HG02885 (cell line): ENCODE measurements around the gene TDRD3.

ENCODE experiments used
- ATAC-seq: cut with Tn5 transposase; IDR thresholded peaks from one replicate; pipeline ENCODE4 v1.9.1; 2021; ENCODE audit warnings: mild to moderate bottlenecking; ENCODE audit not compliant: unreplicated experiment, poor library complexity

Gene TDRD3

DNA sequence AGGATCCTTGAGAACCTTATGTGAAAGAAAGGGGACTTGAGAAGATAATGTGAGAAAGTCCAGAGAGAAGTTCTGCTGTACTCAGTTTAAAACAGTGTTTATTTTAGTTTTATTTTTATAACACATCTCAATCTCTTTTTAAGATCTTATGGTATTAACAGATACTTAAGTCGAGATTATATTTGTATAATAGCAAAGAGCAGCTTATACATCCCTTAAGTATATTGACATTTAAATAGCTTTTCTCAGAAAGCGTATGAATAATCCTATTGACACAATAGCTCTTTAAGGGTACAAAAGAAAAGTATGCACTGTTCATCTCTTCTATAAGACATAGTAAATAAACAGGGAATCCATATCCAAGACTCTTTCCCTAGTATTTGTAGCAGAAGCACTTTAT lies 42.2 kb downstream of the TDRD3 start:
- ATAC-seq: no peak

DNA sequence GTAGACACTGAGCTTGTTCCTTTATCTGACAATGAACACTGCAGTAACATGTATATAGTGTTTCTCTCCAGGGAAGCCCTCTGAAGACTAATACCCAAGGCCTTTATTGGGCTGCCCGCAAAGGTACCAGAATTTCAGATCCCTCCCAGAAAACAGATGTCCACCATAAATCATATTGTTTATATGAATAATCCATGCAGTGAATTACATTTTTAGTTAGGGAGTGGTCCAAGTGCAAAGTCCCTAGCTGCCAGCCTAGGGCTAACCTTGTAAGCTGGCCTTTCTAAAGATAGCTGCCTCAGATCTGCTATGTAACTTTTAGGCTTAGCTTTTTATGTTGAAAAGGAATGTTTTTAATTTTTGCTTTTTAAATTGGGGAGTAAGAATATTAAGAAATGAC lies 44.7 kb downstream of the TDRD3 start:
- ATAC-seq: no peak

DNA sequence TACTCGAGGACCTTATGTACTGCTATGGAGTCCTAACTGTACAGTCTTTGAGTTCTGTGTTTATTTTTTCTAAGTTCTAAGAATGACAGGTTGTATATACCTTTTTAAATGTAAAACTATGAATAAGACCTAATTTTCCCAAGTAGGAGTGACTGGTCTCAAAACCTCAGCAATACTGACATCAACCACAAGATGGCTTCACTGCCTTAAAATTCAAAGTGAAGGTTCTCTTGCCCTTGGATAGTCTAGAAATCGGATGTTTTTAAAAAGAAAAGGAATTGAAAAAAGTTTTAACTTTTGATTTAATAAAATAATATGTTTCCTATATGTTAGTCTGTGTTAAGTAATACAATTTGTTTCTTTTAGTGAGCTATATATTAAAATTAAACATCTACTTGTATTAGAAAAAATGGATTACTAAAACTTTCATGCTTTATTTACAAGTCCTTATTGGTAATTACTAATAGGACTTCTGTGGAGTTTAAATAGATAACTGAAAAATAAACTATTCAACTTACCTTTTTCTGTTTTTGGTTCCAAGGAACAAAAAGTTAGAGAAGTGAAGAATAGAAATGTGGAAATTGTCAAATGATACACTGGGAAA lies 52.0 kb downstream of the TDRD3 start:
- peak; percentile 89 for ATAC-seq

DNA sequence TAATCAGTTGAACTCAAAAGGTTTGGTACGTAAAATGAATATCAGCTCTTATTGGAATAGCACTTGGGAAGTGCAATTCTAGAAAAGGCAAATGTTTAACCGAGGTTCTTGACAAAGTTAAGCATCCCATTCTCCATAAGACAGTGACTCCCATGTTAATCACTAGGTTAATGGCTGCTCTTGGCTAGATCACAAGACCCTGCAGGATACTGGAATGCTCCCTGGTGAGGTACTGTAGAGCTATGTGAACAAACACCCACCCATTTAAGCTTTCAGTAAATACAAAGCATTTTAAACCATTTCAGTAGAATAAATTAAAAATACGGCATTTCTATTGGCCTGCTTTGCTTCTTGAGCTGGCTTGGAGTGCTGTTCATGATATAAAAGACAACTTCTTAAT lies 56.5 kb downstream of the TDRD3 start:
- ATAC-seq: no peak

DNA sequence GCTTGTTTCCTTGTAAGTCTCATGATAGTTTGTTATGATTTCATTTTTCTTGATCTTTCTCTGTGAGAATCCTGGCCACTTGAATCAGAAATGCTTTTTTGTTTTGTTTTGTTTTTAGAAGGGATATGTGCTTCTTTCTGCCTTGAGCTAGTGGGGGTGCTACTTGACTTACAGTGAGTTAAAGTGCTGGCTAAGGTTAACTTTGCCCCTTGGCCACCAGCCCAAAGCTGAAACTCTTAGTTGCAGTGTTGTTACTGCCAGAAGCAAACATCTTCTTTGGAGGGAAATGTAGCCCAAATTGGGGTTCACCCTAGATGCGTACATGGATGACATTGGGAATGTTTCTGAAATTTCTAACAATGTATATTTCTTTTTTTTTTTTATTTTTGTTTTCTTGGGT lies 57.4 kb downstream of the TDRD3 start:
- ATAC-seq: no peak

DNA sequence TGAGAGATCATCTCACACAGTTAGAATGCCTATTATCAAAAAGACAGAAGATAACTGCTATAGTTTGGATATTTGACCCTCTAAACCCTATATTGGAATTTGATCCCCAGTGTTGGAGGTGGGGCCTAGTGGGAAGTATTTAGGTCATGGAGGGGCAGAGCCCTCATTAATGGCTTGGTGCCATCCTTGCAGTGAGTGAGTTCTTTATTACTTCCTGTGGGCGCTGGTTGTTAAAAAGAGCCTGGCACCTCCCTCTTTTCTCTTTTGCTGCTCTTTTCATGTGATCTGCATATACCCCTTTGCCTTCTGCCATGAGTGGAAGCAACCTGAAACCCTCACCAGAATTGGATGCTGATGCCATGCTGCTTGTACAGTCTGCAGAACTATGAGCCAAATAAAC lies 66.8 kb downstream of the TDRD3 start:
- ATAC-seq: no peak

DNA sequence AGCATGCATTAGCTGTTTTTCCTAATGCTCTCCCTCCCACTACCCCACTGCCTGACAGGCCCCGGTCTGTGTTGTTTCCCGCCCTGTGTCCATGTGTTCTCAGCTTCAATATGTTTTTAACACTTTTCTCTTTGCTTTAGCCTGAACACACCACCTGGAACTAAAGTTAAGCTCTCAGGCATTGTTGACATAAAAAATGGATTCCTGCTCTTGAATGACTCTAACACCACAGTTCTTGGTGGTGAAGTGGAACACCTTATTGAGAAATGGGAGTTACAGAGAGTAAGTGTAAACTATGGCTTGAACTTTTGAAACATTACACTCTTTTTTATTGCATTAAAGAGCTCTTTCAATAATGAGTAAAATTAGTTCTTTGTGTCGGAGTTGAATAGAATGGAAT lies 70.1 kb downstream of the TDRD3 start:
- no peak for ATAC-seq

DNA sequence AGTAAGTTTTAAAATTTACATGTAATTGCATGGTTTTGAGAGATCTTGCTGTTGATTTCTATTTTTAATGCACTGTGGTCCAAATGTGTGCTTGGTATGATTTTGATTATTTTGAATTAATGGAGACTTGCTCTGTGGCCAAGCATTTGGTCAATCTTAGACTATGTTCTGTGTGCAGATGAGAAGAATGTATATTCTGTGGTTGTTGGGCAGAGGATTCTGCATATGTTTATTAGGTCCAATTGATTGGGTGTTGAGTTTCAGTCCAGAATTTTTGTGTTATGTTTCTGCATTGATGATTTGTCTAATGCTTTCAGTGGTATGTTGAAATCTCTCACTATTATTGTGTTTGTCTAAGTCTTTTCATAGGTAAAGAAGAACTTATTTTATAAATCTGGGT lies 82.3 kb downstream of the TDRD3 start:
- ATAC-seq: no peak

DNA sequence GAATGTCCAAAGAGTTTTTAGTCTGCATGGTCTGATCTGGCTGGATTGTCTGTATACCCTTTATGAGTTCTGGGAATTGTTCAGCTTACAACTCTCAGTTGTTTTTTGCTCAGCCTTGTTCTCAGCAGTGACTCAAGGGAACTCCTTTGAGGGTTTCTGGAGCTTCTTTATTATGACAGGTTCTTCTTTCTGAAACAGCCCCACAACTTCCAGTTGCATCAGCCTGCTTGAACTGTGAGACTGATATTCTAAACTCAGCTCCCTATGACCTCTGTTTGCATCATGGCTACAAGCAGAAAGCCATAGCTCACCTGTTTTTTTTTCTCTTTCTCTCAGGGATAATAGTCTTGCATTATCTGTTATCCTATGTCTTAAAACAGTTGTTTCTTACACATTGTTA lies 85.0 kb downstream of the TDRD3 start:
- ATAC-seq: no peak

DNA sequence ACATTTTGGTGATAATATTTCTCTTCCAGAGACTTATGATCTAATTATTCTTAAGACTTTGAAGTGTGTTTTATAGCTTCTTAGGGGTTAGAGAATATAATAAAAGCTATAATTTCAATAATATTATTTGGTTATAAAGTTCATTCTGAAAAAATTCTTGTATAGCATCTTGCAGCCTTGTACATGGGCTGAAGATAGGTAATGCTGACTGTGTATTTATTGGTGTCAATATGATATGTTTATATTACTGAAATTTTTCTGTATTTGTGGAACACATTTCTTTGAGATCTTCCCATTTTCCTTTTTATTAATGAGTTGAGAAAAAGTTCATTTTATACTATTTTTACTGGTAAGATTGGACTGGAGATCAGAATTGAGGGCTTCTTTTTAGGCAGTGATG lies 87.8 kb downstream of the TDRD3 start:
- no peak for ATAC-seq

DNA sequence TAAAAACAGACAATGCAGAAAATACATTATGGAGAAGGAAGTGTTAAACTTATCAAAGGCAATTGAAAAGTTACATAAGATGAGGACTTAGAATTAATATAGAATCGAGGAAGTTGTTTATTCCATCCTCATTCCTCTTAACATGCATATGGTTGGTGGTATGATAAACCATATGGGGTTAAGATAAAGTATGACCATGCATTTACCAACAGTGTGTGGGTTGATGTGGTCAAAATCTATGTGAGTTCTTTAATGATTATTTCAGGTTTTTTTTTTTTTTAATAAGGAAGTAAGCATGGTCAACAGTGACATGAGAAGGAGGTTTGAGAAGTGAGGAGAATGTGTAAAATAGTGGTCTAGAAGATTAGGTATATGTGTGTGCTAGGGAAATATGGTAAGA lies 94.5 kb downstream of the TDRD3 start:
- no peak for ATAC-seq

DNA sequence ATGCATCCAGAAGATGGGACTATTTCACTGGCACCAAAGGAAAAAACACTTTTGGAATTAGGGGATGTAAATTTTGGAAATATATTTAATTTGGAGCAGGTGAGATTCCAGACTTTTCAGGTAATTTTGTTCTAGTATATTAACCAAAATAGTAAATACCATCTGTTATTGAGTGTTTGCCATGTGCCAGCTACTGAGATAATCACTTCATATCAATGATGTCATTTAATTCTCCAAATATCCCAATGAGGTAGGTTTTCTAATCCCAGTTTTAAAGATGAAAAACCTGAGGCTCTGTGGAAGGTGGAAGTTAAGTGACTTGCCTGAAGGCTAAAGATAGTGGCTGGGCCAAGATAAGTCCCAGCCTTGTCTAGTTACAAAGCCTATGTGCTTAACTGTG lies 95.2 kb downstream of the TDRD3 start:
- no peak for ATAC-seq

DNA sequence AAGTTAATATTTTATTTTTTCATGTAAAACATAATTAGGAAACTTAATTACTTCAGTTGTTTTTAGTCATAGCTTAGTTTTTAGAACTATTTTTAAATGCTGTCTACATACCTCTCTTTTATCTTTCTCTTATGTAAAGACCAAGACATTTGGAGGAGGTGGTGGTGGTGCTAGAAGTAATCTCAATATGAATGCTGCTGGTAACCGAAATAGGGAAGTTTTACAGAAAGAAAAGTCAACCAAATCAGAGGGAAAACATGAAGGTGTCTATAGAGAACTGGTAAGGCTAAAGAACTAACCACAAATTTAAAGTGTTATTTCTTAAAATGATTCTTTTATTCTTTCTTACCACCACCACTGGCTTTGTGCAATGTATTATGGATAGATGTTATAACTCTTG lies 97.3 kb downstream of the TDRD3 start:
- peak; percentile 54 for ATAC-seq

DNA sequence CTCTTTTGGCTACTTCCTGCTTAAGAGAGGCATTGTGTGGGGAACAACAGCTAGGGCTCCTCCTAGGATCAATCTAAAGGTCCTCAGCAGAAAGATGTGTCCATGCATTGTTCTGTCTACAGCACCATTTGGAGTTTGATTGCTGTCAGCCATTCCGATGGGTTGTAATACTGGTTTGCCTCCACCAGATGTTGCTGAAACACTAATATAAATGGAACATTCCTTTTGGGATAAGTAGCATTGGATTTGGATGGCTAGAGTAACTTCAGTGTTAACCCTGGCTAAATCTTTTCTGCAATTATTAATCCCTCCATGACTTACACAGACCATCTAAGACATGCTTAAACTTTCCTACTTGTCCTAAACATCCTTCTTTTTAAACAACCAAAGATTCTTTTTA lies 104.2 kb downstream of the TDRD3 start:
- ATAC-seq: no peak

DNA sequence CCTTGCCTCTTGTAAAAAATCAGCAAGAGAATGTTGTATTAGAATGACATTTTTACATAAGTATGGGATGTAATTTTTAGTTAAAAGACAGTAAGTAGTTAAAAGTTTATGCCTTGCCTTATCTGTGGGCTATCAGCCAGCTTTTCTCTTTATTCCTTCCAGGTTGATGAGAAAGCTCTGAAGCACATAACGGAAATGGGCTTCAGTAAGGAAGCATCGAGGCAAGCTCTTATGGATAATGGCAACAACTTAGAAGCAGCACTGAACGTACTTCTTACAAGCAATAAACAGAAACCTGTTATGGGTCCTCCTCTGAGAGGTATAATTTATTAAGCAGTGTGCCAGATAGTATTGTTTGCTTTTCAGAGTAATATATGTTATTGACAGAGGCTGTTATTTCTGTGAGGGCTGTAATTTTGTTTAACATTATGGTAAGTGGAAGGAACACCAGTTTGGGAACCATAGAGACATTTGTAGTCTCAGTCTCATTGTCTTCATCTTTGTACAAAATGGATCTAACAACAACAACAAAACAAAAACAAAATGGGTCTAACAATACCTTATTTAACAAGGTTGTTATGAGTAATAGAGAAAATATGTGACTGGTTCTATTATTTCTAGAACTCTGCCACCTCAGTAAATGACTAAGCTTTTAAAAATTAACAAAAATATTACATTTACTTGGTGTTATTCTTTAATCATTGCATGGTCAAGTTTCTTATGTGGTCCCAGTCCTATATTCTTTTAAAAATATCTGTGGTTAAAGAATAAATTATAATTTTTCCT lies 112.8 kb downstream of the TDRD3 start:
- ATAC-seq: no peak

DNA sequence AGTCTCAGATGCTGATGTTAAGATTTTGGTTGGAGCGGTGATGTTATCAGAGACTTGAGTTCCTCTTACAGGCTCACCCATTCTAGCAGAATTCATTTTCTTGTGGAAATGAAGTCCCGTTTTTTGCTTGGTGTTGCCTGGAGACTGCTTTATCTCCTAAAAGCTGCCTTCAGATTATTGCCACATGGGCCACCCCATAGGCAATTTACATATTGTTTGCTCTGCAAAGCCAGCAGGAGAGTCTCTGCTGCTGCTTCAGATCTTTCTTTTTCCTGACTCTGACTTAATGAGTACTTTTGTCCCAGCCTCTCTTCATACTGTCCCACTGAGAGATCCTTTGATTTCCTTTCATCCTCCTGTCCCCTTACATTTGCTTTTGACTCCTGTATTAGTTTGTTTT lies 114.6 kb downstream of the TDRD3 start:
- ATAC-seq: no peak

DNA sequence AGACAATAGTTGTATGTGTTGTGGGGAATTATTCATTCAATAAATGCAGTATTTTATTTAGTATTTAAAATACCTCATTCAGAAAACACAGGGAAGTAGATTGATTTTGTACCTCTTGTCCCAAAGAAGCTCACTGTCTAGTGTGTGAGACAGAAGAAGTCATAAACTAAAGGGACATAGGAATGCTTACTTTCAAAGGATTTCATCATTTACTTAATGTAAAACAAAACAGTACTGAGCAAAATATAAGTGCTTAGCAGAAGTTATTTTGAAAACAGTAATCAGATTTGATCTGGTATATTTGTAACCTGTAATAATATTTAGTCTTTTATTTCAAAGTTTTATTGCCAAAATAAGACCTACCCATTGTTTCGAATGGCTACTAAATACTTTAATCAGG lies 117.9 kb downstream of the TDRD3 start:
- no peak for ATAC-seq

DNA sequence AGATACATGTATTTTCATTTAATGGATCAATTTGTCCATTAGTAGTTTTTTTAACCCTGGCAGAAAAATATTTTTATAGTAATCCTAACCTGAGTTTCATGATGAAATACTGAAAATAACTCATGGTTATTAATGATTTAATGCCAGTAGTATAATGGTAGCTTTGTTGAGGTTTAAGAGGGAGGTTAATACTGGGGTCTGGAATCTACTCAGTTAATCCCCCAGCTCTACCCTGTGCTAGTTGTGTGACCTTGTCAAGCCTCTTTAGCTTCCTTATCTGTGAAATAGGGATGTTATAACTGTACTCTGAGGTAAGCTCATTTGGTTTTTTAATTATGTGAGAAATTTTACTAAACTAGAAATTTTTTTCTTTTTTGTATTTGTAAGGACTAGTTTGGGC lies 122.5 kb downstream of the TDRD3 start:
- no peak for ATAC-seq

DNA sequence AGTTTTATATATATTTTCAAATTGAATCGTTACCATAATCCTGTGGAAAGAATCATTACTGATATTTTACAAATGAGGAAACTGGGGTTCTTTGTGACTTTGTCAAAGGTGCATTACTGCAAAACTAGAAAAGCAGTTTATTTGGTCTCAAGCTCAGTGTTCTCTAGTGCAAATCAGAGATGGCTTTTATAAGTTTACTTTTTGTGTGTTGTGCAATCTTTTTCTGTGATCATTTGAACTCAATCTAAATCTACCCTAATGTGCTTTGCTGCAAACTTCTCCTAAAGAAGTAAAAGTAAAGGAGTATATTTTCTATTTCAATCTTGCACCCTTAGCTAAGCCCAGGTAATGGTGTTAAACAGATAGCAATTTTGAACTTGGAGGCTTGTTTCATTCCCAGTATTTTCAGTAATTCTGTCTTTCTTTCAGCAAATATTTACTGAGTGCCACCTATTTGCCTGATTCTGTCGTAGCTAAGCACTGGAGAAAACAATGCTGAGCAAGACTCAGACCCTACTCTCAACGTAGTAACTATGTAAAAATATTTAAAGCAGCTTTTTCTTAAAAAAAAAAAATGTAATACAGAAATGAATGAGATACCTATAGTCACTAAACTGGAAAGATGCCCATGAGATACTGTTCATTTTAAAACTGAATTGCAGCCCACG lies 124.0 kb downstream of the TDRD3 start:
- ATAC-seq: no peak

DNA sequence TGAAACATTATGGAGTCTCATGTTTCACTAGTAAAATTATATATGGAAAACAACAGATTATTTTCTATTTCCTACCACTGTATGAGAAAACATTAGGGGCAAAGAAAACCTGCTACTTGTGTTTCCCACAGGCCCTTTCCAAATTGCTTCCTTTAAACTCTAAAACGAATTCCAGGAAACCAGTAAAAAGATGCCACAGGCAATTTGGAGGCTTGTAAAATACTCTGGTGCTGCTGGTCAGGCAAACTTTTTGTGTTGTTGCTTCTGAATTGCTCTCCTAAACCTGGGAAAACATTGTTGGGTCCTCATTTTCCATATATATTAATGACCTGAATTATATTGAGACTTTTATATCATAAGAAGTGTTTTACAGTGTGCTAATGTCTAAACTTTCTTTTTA lies 141.5 kb downstream of the TDRD3 start:
- ATAC-seq: no peak

DNA sequence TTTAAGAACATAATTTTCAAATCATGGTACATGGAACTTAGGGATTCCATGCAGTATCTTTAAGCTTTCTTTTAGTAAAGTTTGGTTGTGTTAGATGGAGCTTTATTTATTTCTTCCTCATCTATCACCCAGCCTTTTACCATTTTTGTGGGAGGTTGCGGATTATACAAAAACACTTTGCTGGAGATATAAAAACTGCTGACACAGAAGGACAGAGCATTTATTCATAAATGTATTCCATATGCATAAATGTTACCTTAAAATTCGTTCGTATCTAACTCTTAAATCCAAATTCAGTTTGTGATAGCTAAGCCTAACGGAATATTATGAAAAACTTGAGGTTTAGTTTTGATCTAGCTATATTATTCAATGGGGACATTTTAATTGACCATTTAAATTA lies 143.3 kb downstream of the TDRD3 start:
- ATAC-seq: no peak
